ENCODE measurements around the gene CUL7.

GRCh38 chr6:43097502-43097901 is 43.9 kb upstream of the CUL7 start:
- TF ChIP-seq CTCF (IDR thresholded peaks at IDR 0.05) (no peak), EZH2 (IDR thresholded peaks at IDR 0.05; ENCODE audit: borderline replicate concordance, insufficient read depth, low read depth, low read length, poor library complexity, severe bottlenecking) (no peak)

Data from B cell (primary cell).